Measurements from ENCODE around the gene INPP4B. TPM values are rescaled to one million over a fixed set of nuclear protein-coding genes. Genes with fewer than 3 reads are reported as not detected.

The INPP4B gene
- total RNA-seq, 1 experiment from 2014 or later: 0.07 TPM

DNA sequence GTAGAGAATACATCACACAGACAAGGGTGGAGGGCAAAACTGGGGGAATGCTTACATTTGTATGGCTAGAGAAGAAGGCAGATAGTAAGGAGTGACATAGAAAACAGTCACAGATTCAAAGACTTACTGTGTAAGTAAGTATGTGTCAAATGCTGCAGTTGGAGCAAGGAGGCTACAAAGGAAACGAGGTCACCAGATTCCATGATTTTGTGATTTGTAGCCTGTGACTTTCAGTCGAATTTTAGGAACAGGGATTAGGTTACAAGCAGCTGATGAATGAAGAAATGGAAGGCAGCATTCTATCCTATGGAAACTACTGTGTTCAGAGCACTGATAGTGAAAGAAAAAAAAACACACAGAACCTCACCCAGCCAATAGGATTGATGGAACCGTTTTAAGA, 801.8 kb downstream of the INPP4B start:
- TF ChIP-seq, protein P1, sequence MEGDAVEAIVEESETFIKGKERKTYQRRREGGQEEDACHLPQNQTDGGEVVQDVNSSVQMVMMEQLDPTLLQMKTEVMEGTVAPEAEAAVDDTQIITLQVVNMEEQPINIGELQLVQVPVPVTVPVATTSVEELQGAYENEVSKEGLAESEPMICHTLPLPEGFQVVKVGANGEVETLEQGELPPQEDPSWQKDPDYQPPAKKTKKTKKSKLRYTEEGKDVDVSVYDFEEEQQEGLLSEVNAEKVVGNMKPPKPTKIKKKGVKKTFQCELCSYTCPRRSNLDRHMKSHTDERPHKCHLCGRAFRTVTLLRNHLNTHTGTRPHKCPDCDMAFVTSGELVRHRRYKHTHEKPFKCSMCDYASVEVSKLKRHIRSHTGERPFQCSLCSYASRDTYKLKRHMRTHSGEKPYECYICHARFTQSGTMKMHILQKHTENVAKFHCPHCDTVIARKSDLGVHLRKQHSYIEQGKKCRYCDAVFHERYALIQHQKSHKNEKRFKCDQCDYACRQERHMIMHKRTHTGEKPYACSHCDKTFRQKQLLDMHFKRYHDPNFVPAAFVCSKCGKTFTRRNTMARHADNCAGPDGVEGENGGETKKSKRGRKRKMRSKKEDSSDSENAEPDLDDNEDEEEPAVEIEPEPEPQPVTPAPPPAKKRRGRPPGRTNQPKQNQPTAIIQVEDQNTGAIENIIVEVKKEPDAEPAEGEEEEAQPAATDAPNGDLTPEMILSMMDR (conservative IDR thresholded peaks at IDR 0.05): no peak
- no peaks in the 10 kb centered on the region for H3K36me3 Mint-ChIP-seq (ENCODE audit: insufficient read depth in 1 of 3, low read depth in 3 of 3)
- DNase-seq: no peak
- no peak overlapping the region for H2BK20ac ChIP-seq (ENCODE audit: low read depth, low read length, poor library complexity, severe bottlenecking)
- no peak overlapping the region for H2BK15ac ChIP-seq (ENCODE audit: low read depth, low read length)
- H3T11ph ChIP-seq (ENCODE audit: low read length): no peak overlapping the region
- no peaks in the 10 kb centered on the region; a peak in 1 of 5 replicates for H3K9me3 Mint-ChIP-seq
- peaks cover 32 to 33% of the 10 kb centered on the region in 2 experiments for H3K4me1 Mint-ChIP-seq
- no peak overlapping the region for H2AFZ ChIP-seq (ENCODE audit: low read length)
- H3K18ac ChIP-seq (ENCODE audit: insufficient read length, low read depth, low read length): no peak overlapping the region
- no peak overlapping the region for H3K4me2 ChIP-seq (ENCODE audit: insufficient read depth, insufficient read length, low read length)
- no peak overlapping the region for H3K14ac ChIP-seq (ENCODE audit: insufficient read depth, low read length)
- H3K79me1 ChIP-seq (ENCODE audit: insufficient read depth, low read depth, low read length, poor library complexity, severe bottlenecking): no peaks in the 10 kb centered on the region
- no peak overlapping the region for H2BK12ac ChIP-seq (ENCODE audit: insufficient read length, low read depth, low read length)
- no peak overlapping the region for H3K4ac ChIP-seq (ENCODE audit: low read depth, low read length)
- no peak overlapping the region for H4K5ac ChIP-seq (ENCODE audit: insufficient read length, low read depth, low read length)
- H3K4me3 Mint-ChIP-seq: peak overlapping the region in 1 of 2 experiments; percentile 12; a peak in 1 of 5 replicates
- H3K79me2 ChIP-seq (ENCODE audit: insufficient read depth, low read length): no peaks in the 10 kb centered on the region
- H2BK120ac ChIP-seq (ENCODE audit: low read depth, low read length, poor library complexity, severe bottlenecking): no peak overlapping the region
- H4K91ac ChIP-seq (ENCODE audit: insufficient read length, low read depth, low read length): no peak overlapping the region
- H3K56ac ChIP-seq (ENCODE audit: insufficient read length, low read depth, low read length): no peak overlapping the region
- WGBS (ENCODE audit: extremely low coverage, insufficient read length, low lambda C conversion rate): no CpG with 5 or more reads among the region's 3 CpGs
- H4K20me1 ChIP-seq (ENCODE audit: control insufficient read depth, insufficient read depth, insufficient read length): no peaks in the 10 kb centered on the region
- H3K9ac ChIP-seq (ENCODE audit: extremely low read depth, insufficient read length, low read length): no peak overlapping the region
- no peak overlapping the region for H3K27ac ChIP-seq (ENCODE audit: insufficient read length, low read depth, low read length)
- H3K23ac ChIP-seq (ENCODE audit: insufficient read length, low read depth, low read length): no peak overlapping the region
- H3K27me3 Mint-ChIP-seq (ENCODE audit: low read depth): no peaks in the 10 kb centered on the region
- H3K27ac Mint-ChIP-seq: 0 out of 7 replicates have a peak overlapping the region, but pooled peaks of 1 of the 3 experiments have one; percentile 0
- no peak overlapping the region for H4K8ac ChIP-seq (replicated peaks; ENCODE audit: insufficient read length, low read depth, low read length)
- no peaks in the 10 kb centered on the region; the same call in 1 of the 2 replicates for H3K4me1 ChIP-seq (ENCODE audit: insufficient read depth, low read length)
- no peaks in the 10 kb centered on the region for H3K23me2 ChIP-seq (ENCODE audit: insufficient read length, low read depth, low read length, poor library complexity, severe bottlenecking)
- H3K9me3 ChIP-seq (ENCODE audit: control insufficient read depth, low read depth, low read length): no peaks in the 10 kb centered on the region
- H3K27me3 ChIP-seq (ENCODE audit: insufficient read depth, low read length): no peaks in the 10 kb centered on the region
- H2AK5ac ChIP-seq (ENCODE audit: insufficient read length, low read length): no peak overlapping the region
- H2BK5ac ChIP-seq (ENCODE audit: insufficient read length, low read length): no peak overlapping the region

Data from H9 (cell line).